Omental fat pad (tissue), 4 donors: ENCODE measurements around the gene MYL12A. TPM values are rescaled to one million over a fixed set of nuclear protein-coding genes. Genes with fewer than 3 reads are reported as not detected.
A peak's percentile ranks its signal among the peaks of the same experiment; 100 is the strongest.
"Not testable (repeated sequence)": the region's sequence is repeated elsewhere in the genome, so short reads cannot be mapped to it uniquely, and the experiment has no call there.

ENCODE experiments used
- ATAC-seq: fragments of 150-250 bp; one replicate; pipeline ENCODE4 v1.9.1; 2016; ENCODE audit warnings: mild to moderate bottlenecking, moderate library complexity; ENCODE audit not compliant: low FRiP score
- DNase-seq: peaks from one replicate; pipeline ENCODE4 v3.0.0-alpha.2; 2019; ENCODE audit warnings: low spot score
- CTCF ChIP-seq, 3 donors: fragments of 450-650 bp; IDR thresholded peaks; one replicate each; pipeline ENCODE4 v1.5.1; 2016 to 2017; ENCODE audit warnings: antibody characterized with exemption in 3 of 3, mild to moderate bottlenecking in 3 of 3, moderate library complexity in 2 of 3
- total RNA-seq, 4 donors: library from RNA; depleted of rRNA; stranded (reverse); fragments of >200 nt; gene quantifications; one replicate each; pipeline ENCODE4 v1.1.0, GENCODE V29; 2016

The MYL12A gene
- total RNA-seq, 4 donors from 2014 or later: 393 to 814 (median 535) TPM

GRCh38 chr18:3269241-3269913 is 21.8 kb downstream of the MYL12A start:
- no peak for TF ChIP-seq CTCF (IDR thresholded peaks at IDR 0.05)
- DNase-seq (no peak), ATAC-seq (peak; percentile 56)

GRCh38 chr18:3269914-3270299 is 22.3 kb downstream of the MYL12A start:
- no peak for DNase-seq
- ATAC-seq: no peak
- TF ChIP-seq CTCF (IDR thresholded peaks at IDR 0.05): no peak

- DNase-seq (no peak), ATAC-seq (no peak)
- no peak for TF ChIP-seq CTCF (IDR thresholded peaks at IDR 0.05)
Measured at GRCh38 chr18:3273042-3273441, 25.4 kb downstream of the MYL12A start.

- ATAC-seq, DNase-seq: not testable (repeated sequence)
Measured at GRCh38 chr18:3277643-3278213, 30.1 kb downstream of the MYL12A start.

GRCh38 chr18:3279201-3280185 is 31.9 kb downstream of the MYL12A start:
- no peak for ATAC-seq
- TF ChIP-seq CTCF (IDR thresholded peaks at IDR 0.05): no peak
- DNase-seq: no peak

GRCh38 chr18:3281456-3282400 is 34.1 kb downstream of the MYL12A start:
- no peak for TF ChIP-seq CTCF (IDR thresholded peaks at IDR 0.05)
- DNase-seq (no peak), ATAC-seq (peak; percentile 77)
